ENCODE measurements around the gene KBTBD4.

Gene KBTBD4

DNA sequence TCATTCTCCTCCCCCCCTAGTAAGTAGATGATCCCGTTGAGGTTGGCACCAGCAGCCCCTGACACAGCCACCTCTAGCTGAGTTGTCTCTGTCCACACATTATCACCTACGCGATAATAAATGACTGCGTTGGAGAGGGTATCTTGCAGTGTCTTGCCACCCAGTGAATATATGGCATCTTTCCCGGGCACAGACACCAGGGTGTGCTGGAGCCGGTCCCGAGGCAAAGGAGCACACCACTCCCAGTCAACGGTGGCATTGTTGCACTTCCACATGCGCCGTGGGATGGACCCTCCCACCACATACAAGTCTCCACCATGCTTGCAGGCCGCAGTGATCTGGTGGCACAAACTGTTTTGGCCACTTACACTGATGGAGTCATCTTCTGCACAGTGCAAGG lies 5.4 kb downstream of the KBTBD4 start:
- H3K27ac ChIP-seq: no peak overlapping the region
- TF ChIP-seq, protein P1, sequence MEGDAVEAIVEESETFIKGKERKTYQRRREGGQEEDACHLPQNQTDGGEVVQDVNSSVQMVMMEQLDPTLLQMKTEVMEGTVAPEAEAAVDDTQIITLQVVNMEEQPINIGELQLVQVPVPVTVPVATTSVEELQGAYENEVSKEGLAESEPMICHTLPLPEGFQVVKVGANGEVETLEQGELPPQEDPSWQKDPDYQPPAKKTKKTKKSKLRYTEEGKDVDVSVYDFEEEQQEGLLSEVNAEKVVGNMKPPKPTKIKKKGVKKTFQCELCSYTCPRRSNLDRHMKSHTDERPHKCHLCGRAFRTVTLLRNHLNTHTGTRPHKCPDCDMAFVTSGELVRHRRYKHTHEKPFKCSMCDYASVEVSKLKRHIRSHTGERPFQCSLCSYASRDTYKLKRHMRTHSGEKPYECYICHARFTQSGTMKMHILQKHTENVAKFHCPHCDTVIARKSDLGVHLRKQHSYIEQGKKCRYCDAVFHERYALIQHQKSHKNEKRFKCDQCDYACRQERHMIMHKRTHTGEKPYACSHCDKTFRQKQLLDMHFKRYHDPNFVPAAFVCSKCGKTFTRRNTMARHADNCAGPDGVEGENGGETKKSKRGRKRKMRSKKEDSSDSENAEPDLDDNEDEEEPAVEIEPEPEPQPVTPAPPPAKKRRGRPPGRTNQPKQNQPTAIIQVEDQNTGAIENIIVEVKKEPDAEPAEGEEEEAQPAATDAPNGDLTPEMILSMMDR (conservative IDR thresholded peaks at IDR 0.05): no peak

DNA sequence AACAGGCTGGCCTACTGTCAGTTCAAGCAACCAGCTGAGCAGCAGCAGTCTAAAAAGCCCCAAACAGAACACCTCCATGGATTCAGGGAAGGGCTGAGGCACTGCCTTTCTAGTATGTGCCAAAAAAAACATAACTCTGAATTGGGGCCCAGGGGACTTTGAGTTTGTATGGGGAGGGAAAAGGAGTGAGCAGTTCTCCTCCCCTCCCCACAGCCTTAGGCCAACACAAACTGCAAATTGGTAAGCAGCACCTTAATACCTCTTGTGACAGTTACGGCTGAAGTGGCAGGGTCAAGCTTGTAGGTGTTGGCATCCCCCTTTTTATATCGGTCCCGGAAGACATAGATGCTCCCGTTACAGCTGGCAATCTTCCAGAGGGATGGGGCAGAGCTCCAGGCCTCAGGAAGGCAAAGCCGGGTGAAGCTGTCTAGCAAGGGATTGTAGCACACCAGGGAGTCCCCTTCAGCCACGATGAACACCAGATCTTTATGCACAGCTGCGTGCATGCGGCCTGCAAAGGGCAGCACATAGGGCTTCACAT lies 6.0 kb downstream of the KBTBD4 start:
- no peak overlapping the region for H3K27ac ChIP-seq
- TF ChIP-seq, protein P1 (conservative IDR thresholded peaks at IDR 0.05): no peak

DNA sequence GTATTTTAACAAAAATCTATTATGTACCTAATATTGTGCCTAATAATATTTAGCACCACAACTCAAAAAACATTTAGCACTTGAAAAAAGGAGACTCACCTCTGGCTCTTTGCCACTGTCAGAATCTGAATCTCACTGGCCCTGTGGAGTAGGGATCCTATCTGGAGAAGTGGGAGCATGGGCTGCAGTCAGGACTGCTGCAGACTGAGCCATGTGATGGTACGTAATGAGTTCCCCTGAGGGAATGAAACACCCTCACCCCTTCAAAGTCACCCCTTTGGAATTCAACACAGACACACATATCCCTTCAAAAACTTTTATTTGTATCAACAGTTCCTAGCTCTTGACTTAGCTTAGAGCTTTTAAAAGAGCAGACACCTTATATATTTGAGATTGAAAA lies 6.9 kb downstream of the KBTBD4 start:
- no peak overlapping the region for H3K27ac ChIP-seq
- TF ChIP-seq, protein P1 (conservative IDR thresholded peaks at IDR 0.05): no peak

DNA sequence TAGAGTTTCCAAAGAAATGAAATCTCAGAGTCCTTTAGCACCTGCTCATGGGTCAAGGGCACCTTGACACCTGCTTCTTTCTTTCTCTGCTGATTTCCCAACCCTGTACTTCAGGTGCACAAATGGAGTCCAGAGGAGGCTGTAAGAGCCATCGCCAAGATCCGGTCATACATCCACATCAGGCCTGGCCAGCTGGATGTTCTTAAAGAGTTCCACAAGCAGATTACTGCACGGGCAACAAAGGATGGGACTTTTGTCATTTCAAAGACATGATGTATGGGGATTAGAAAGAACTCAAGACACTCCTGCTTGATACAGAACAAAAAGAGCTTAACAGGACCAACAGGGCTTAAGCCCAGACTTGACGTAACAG lies 7.4 kb downstream of the KBTBD4 start:
- no peak overlapping the region for H3K27ac ChIP-seq
- TF ChIP-seq, protein P1 (conservative IDR thresholded peaks at IDR 0.05): no peak

DNA sequence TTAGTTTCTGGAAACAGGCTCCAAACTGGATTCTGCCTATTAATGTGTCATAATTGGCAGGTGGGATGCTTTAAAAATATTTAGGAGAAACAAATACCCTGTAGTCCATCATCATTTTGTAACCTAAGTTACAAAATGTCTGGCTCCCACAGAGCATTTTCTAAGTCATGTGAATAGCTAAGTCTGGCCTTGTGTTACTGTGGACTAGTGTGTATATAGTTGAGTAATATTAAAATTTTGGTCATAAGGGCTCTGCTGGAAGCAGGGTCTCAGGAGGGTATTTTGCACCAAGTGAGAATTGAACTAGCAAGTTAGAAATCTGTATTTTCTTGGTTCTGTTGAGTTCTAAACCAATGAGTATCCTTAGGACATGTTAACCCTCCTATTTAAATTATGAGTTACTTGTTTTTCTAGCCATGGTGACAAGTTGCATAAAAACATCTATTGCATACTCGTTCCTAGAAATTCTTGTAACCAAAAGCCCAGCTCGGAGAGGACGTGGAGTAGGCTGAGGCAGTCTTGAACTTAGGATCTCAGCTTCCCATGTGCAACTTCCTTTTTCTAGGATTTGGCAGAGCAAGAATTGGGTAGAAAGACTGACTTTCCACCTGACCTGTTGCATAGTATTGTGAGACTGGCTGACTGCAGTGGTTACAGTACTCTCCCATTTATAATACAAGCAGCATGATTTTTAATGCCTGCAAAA lies 8.0 kb downstream of the KBTBD4 start:
- H3K27ac ChIP-seq: no peak overlapping the region
- TF ChIP-seq, protein P1 (conservative IDR thresholded peaks at IDR 0.05): no peak

DNA sequence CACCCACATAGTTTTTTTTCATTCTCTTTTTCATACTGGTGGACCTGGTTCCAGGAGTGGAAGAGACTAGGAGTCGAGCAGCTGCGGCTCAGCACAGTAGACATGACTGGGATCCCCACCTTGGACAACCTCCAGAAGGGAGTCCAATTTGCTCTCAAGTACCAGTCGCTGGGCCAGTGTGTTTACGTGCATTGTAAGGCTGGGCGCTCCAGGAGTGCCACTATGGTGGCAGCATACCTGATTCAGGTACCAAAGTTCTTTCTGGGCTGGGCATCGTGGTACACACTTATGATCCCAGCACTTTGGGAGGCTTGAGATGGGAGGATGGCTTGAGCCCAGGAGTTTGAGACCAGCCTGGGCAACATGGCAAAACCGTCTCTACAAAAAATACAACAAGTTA lies 9.1 kb downstream of the KBTBD4 start:
- TF ChIP-seq, protein P1 (conservative IDR thresholded peaks at IDR 0.05): no peak
- no peak overlapping the region for H3K27ac ChIP-seq

DNA sequence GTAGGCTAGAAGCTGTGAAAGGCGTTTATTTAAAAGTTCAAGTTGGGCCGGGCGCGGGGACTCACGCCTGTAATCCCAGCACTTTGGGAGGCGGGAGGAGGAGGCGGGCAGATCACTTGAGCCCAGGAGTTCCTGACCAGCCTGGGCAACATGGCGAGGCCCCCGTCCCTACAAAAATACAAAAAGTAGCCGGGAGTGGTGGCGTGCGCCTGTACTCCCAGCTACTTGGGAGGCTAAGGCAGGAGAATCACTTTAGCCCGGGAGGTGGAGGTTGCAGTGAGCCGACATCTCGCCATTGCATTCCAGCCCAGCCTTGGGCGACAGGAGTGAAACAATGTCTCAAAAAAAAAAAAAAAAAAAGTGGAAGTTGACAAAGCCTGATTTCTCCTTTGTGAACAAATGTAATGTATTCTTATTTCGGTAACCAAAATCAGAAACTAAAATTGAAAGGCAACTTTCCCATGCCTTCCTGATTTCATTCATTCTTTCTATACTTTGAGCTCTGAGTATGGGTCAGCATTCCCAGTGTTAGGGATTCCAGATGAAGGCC lies 12.5 kb downstream of the KBTBD4 start:
- TF ChIP-seq, protein P1 (conservative IDR thresholded peaks at IDR 0.05): no peak
- H3K27ac ChIP-seq: peak overlapping the region; percentile 83
